ENCODE measurements around the gene DGKD. TPM values are rescaled to one million over a fixed set of nuclear protein-coding genes. Genes with fewer than 3 reads are reported as not detected.
A peak's percentile ranks its signal among the peaks of the same experiment; 100 is the strongest.

Gene DGKD
- total and polyA plus RNA-seq, 7 donors = 59.4 to 365 (median 173) TPM

DNA sequence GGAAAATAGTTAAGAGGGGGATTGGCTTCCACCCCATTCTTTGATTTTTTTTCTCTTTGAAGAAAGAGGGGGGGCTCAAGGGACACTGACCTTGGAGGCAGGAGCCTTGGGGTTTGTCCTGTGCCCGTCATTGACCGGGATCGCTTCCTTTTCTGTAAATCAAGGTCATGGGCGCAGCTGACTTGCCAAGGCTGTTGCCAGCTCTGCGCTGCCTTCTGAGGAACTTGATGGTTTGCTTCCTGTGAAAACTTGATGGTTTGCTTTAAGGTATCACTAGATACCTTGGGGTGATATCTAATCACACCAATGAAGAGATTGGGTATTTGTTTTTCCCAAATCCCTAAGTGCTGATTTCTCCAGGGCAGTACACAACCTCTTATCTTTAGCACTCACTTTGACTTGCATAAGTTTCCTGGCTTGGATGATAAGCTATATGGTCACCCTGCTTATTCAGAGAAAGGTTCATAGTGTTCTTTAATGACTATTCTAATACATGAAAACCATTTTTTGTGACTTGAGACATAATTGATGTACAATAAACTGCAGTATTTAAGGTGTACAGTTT is 56.0 kb downstream of the DGKD start:
- peaks cover 33% of the 10 kb centered on the region for H3K4me1 ChIP-seq
- no peak overlapping the region for H3K27ac ChIP-seq
- intact Hi-C loops (cut with DNase I) = no loop called here
- TF ChIP-seq, protein P1, sequence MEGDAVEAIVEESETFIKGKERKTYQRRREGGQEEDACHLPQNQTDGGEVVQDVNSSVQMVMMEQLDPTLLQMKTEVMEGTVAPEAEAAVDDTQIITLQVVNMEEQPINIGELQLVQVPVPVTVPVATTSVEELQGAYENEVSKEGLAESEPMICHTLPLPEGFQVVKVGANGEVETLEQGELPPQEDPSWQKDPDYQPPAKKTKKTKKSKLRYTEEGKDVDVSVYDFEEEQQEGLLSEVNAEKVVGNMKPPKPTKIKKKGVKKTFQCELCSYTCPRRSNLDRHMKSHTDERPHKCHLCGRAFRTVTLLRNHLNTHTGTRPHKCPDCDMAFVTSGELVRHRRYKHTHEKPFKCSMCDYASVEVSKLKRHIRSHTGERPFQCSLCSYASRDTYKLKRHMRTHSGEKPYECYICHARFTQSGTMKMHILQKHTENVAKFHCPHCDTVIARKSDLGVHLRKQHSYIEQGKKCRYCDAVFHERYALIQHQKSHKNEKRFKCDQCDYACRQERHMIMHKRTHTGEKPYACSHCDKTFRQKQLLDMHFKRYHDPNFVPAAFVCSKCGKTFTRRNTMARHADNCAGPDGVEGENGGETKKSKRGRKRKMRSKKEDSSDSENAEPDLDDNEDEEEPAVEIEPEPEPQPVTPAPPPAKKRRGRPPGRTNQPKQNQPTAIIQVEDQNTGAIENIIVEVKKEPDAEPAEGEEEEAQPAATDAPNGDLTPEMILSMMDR (IDR thresholded peaks at IDR 0.05) = no peak
- 82 to 84% (median 83%) methylated on average over 5 of the region's 5 CpGs for whole genome bisulfite sequencing, 3 donors
- H3K4me3 ChIP-seq = no peak overlapping the region
- H3K36me3 ChIP-seq (ENCODE audit: insufficient read depth in 1 of 2, low read depth in 1 of 2) = no peaks in the 10 kb centered on the region
- ATAC-seq (no peak), DNase-seq (no peak)
- peaks cover 10% of the 10 kb centered on the region for H3K9me3 ChIP-seq
- no peaks in the 10 kb centered on the region for H3K27me3 ChIP-seq (ENCODE audit: insufficient read depth in 3 of 3, low read length in 2 of 3)

DNA sequence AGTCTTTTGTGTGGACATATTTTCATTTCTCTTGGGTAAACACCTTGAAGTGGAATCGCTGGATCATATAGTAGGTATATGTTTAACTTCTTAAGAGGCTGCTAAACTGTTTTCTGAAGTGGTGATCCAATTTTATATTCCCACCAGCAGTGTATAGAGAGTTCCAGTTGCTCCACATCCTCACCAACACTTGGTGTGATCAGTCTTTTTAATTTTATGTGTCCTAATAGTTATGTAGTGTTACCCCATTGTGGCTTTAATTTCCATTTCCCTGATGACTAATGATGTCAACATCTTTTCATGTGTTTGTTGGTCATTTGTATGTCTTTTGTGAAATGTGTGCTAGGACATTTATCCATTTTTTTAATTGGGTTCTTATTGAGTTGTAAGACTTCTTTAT is 56.9 kb downstream of the DGKD start:
- TF ChIP-seq, protein P1 (IDR thresholded peaks at IDR 0.05) = no peak
- ATAC-seq (no peak), DNase-seq (no peak)
- Histone ChIP-seq H3K27me3 (ENCODE audit: insufficient read depth in 3 of 3, low read length in 2 of 3) (no peaks in the 10 kb centered on the region), H3K4me3 (no peak overlapping the region), H3K27ac (no peak overlapping the region), H3K36me3 (ENCODE audit: insufficient read depth in 1 of 2, low read depth in 1 of 2) (no peaks in the 10 kb centered on the region), H3K4me1 (peaks cover 38% of the 10 kb centered on the region), H3K9me3 (peaks cover 10% of the 10 kb centered on the region)
- WGBS, 3 donors = 97 to 100% (median 100%) methylated on average over 1 of the region's 1 CpG
- intact Hi-C loops (cut with DNase I) = no loop called here

DNA sequence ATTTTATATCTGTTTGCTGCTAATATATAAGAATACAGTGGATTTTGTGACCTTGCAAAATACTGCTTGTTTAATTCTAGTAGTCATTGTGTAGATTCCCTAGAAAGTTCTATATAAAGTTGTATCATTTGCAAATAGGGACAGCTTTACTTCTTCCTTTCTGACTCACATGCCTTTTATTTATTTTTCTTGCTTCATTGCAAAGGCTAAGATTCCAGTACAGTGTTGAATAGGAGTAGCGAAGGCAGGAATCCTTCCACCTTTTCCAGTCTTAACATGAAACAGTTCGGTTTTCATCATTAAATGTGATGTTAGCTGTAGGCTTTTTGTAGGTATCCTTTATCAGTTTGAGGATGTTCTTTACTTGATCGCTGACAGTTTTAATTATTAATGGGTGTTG is 58.1 kb downstream of the DGKD start:
- peaks cover 10% of the 10 kb centered on the region for H3K9me3 ChIP-seq
- TF ChIP-seq, protein P1 (IDR thresholded peaks at IDR 0.05) = no peak
- no peaks in the 10 kb centered on the region for H3K27me3 ChIP-seq (ENCODE audit: insufficient read depth in 3 of 3, low read length in 2 of 3)
- intact Hi-C loops (cut with DNase I) = no loop called here
- peak overlapping the region; percentile 96 for H3K27ac ChIP-seq
- H3K4me1 ChIP-seq = peaks cover 49% of the 10 kb centered on the region
- ATAC-seq = no peak
- WGBS, 3 donors = 98 to 100% (median 99%) methylated on average over 3 of the region's 3 CpGs
- no peak for DNase-seq
- H3K36me3 ChIP-seq (ENCODE audit: insufficient read depth in 1 of 2, low read depth in 1 of 2) = no peaks in the 10 kb centered on the region
- no peak overlapping the region for H3K4me3 ChIP-seq

DNA sequence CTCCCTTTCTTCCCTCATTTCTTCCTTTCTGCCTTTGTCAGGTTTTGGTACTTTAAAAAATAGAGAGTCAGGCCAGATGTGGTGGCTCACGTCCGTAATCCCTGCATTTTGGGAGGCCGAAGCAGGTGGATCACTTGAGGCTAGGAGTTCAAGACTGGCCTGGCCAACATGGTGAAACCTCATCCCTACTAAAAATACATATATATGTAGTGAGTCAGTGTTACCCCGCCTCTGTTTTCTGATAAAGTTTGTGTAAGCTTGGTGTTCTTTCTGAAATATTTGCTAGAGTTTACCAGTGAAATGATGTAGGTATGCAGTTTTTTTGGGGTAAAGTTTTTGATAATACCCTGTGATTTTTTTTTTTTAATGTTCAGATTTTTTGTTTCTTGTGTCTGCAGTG is 58.8 kb downstream of the DGKD start:
- Histone ChIP-seq H3K36me3 (ENCODE audit: insufficient read depth in 1 of 2, low read depth in 1 of 2) (no peaks in the 10 kb centered on the region), H3K27ac (peak overlapping the region; percentile 96), H3K27me3 (ENCODE audit: insufficient read depth in 3 of 3, low read length in 2 of 3) (no peaks in the 10 kb centered on the region), H3K4me3 (peak overlapping the region; percentile 24), H3K9me3 (peaks cover 10% of the 10 kb centered on the region), H3K4me1 (peaks cover 54% of the 10 kb centered on the region)
- intact Hi-C loops (cut with DNase I) = no loop called here
- WGBS, 3 donors = 37 to 45% (median 40%) methylated on average over 4 of the region's 4 CpGs
- ATAC-seq (no peak), DNase-seq (no peak)
- TF ChIP-seq, protein P1 (IDR thresholded peaks at IDR 0.05) = no peak
